ENCODE measurements around the gene AUTS2.

AUTS2 gene

DNA sequence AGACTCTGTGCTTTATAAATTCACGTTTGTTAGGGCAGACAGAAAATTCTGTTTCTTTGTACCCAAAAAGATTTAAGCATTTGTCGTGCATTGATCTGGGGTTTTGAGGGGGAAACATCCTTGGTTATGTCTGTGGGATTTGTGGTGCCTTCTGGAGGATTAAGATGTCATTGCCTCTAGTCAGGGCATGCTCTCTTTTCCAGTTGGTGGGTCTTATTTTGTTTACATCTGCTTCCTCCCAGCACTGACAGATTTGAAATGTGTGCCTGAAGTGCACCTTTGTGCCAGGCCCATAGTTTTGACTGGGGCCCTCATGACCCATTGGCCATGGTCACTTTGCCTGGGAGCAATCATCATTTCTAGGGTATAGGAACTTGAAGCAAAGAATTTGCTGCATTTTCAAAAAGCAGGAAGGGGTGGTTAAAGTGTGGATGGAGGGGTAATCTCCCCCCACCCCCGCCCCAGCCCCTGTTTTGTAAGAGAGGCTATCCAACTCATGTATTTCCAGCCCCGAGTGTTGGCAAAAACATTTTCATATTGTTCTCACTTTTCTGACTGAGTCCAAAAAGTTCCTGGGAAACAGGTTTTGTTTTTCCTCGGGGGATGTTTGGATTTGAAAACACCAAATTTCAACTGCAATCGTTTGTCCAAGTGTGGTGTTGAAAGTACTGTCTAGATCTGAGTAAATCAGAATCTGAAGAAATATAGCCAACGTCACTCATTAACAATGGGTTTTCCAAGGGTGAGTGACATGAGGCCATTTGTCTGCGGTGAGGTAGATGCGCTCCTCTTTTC is 1145.5 kb downstream of the AUTS2 start:
- DNase-seq (ENCODE audit: low read depth in 2 of 2), result no peak

DNA sequence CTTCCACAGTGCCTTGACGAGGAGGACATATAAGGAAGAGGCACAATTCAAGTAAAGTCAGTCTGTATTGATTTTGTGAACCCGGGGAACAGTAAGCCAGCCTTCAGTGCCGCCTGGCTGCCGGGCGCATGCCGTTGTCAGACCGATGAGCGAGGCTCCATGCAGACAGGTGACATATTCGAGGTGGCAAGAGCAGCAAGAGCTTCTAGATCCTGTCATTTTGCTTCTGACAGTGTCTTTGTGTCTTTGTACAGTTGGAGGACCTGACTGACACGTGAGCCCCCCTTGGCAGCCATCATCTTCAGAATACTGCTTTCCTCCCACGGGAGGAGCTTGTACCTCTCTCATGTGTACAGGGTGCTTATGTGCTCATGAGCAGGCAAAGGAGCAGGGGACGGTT is 1146.2 kb downstream of the AUTS2 start:
- no peak for DNase-seq (ENCODE audit: low read depth in 2 of 2)

DNA sequence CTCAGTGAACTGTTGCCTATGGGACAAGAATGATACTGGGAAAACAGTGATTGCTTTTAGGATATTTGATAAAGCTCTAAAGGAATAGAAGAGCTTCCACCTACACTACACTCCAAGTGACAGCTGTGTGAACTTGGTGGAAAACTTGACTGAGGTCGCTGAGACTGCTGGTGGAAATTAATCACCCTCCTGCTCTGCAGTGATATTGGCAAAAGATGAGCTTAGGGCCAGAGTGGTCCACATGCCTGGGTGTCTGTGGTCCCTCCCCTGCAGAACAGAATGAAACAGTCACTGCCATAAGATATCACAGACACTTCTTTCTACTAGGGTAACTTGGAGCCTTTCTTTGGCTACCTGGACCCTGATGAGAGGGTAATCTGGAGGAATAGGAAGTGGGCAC is 1151.6 kb downstream of the AUTS2 start:
- DNase-seq (ENCODE audit: low read depth in 2 of 2), result no peak

DNA sequence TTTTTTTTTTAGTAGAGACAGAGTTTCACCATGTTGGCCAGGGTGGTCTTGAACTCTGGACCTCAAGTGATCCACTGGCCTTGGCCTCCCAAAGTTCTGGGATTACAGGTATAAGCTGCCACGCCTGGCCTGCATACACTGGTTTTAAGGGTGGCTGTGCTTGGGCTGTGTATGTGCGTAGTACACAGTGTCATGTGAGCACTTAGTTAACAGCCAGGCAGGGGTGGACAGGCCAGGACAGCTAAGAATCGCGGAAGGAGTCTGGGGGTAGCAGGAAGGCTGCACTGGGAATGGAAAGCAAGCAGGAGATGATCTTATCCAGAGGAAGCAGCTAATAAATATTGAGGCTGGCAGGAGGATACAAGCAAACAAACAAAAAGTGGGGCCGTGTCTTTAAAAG is 1153.6 kb downstream of the AUTS2 start:
- no peak for DNase-seq (ENCODE audit: low read depth in 2 of 2)

DNA sequence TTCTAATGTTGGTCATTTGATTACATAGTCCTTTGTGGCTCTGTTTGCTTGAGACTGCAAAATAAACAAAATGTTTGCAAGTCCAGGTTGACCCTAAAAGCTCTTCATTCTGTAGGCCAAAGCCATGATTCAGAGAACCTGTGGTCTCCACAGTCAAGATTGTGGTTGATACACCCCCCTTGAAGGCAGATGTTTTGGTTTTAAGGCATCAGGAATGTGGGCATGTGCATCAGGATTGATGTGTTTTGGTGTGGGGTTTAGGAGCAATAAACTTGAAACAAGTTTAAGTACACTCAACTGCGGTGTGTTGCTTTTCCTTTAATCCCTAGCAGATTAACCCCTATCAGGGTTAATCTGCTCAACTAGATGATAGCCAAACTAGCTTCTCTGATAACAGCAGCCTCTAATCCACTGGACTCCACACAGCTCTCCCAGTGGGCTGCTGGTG is 1154.5 kb downstream of the AUTS2 start:
- no peak for DNase-seq (ENCODE audit: low read depth in 2 of 2)

DNA sequence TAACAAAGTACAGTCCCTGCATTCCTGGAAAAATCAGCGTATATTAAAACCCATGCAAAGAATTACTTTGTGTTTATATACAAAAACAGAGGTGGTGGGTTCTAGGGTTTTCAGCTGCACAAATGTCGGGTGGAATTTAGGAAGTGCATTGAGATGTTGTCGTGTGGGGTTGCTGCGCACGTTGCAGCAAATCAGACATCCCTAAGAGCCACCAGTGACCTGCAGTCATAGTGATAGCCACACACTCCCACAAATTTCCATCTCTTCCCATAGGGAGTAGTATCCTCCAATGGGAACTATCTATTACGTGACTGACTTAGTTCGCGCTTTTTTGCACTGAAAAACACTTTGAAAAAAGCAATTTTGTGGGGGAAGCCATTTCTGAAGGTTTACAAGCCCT is 1158.5 kb downstream of the AUTS2 start:
- DNase-seq (ENCODE audit: low read depth in 2 of 2), result no peak

DNA sequence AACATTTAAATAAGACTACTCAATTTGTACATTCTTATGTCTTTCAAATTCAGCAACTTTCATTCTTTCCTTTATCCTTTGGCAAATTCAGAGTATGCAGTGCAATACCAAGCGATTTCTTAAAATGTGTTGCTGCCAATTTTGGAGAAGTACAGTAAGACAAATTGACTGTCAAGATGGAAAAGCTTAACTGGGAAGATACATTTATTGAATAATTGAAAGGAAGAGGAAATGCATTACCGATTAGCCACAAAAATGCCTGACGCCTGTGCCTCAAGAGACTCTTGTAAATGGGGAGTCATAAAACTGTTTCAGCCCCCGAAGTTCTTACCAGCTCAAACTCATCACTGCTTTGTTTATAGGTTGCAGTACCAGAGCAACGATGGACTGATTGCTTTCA is 1160.4 kb downstream of the AUTS2 start:
- no peak for DNase-seq (ENCODE audit: low read depth in 2 of 2)

DNA sequence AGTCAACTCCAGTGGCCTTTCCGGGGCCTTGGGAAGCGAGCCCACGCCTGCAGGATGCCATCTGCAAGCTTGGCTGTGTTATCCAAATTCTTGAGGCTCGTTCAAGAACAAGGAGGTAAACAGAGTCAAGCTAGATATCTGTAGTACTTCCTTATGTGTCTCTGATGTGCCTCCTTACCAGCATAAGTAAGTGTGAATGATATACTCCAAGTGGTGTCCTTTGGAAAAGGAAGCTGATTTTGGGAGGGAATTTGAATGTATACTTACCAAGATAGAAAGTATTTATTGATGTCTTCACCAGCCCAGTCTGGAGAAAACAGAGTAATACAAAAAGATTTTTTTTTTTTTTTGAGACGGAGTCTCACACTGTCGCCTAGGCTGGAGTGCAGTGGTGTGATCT is 1161.4 kb downstream of the AUTS2 start:
- no peak for DNase-seq (ENCODE audit: low read depth in 2 of 2)

DNA sequence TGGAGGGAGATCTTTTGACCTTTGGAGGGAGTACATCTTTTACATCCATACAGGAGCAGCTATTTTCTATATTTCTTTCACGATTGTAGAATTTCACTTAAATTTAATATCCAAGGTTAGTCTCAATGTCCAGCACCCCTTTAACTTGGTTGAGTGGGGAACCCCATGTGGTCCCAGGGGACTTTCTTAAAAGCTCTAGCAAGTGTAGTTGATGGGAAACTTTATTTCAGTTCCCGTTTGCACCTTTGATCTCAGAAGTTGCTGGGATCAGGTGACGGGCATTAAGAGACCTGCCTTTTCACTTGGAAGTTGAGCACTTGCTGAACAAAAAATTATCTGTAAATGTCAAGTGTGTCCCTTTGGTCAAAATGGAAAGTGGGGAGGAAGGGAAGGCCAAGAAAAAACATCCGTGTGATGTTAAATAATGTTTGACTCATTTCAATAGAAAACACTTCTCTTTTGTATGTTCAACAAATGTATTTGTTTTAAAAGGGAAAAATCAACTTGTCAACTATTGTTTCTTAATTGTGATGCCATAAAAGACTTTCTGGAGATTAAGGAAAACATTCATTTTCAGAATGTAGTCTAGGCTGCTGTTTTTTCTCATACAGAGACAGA is 1163.5 kb downstream of the AUTS2 start:
- no peak for DNase-seq (ENCODE audit: low read depth in 2 of 2)

DNA sequence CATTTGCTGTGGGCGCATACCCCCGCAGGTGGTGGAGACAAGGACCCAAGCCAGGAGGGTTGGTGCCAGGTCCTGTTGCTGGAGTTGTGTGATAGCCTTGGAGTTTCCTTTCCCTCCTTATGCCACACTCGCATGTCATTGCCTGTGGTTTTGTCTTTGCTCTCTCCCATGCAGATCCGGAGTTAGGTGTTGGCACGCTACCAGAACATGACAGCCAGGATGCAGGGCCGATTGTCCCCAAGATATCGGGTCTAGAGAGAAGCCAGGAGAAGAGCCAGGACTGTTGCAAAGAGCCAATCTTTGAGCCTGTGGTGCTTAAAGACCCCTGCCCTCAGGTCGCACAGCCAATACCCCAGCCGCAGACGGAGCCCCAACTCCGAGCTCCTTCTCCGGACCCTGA is 1164.4 kb downstream of the AUTS2 start:
- no peak for DNase-seq (ENCODE audit: low read depth in 2 of 2)

DNA sequence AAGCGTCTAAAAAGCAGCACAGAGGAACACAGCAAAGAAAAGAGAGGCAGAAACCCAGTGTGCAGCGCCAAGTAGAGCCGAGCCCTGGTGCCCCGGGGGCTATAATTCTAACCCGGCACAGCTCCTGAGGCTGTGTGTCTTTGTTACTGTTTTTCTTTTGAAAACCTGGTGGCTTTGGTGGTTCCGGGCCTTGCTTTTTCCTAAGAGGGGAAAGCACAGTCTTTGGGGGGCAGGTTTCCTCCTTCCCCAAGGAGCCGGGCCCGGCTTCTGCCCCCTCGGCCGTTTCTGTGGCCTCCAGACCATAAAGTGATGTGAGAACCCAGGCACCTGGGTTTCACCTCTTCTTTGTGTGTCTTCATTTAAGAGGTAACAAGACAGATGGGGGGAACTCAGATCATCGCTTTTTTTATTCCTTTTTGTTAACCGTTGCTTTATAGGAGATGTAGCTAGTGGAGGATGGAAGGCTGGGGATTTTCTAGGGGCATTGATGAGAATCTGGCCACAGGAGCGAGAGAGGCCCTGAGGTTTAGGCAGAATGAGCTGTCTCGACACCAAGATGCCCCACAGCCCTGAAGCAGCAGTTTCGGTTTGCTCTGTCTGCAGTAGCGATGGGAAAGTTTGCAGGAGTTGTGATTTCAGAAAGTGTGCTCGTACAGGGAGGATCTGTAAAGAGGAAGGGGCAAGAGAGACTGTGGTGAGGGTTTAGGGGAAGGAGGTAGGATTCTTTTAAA is 1165.9 kb downstream of the AUTS2 start:
- no peak for DNase-seq (ENCODE audit: low read depth in 2 of 2)

DNA sequence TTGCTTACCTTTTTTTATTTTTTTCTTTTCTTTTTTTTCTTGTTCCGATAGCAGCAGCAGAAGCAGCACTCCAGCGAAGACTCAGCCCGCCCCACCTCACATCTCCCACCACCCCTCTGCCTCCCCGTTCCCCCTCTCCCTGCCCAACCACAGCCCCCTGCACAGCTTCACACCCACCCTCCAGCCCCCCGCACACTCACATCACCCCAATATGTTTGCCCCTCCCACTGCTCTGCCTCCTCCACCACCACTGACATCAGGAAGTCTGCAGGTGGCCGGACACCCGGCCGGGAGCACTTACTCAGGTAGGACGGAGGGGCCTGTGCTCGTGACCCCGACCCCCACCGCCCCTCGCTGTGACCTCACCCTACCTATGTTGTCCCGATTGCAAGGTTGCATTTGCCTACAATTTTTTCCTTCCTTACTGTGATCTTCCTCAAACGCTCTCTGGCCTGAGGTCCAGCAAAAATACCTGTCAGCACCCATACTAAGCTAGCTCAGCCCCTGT is 1166.5 kb downstream of the AUTS2 start:
- no peak for DNase-seq (ENCODE audit: low read depth in 2 of 2)

DNA sequence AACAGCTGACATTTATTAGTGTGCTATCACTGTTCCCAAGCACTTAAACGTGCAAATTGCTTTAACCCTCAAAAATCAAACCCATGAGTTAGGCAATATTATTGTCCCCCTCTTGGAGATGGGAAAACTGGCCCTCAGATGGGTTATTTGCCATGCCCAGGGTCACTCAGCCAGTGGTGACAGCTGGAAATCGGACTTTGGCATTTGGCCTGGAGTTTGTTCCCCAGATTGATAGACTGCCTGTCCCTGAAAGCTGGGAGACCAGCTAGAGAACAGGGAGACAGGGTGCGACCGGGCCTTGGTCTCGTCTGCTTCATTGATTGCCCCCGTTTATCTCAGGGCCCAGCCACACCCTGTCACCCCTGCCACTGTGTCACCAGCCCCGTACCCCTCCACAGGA is 1167.4 kb downstream of the AUTS2 start:
- no peak for DNase-seq (ENCODE audit: low read depth in 2 of 2)

DNA sequence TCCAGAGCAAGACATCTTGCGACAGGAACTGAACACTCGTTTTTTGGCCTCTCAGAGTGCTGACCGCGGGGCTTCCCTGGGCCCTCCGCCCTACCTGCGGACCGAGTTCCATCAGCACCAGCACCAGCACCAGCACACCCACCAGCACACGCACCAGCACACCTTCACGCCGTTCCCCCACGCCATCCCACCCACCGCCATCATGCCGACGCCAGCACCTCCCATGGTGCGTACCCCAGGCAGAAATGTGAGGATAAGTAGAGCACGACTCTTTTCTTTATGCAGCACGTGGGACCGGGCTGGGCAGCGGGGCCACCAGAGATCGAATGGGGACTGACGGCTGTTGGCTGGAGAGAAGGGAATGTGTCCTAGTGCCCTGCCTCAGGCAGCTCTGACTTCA is 1167.8 kb downstream of the AUTS2 start:
- DNase-seq (ENCODE audit: low read depth in 2 of 2), result no peak

DNA sequence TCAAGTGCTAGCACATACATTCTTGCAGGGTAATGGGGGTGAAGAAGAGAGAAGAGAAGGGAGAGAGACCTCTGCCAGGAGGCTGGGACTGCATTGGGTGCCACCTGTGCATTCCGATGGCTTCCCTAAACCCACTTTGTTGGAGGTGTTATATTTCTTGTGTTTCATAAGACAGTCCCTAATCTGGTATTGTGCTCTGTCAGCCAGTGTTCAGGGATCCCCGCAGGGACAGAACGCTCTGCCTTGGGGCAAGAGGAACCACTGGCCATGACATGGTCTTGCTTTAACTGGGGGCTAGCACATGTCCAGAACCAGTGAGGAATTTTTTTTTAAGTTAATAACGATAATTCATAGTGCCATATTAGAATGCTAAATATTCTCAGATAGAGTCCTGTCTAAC is 1168.4 kb downstream of the AUTS2 start:
- DNase-seq (ENCODE audit: low read depth in 2 of 2), result no peak

DNA sequence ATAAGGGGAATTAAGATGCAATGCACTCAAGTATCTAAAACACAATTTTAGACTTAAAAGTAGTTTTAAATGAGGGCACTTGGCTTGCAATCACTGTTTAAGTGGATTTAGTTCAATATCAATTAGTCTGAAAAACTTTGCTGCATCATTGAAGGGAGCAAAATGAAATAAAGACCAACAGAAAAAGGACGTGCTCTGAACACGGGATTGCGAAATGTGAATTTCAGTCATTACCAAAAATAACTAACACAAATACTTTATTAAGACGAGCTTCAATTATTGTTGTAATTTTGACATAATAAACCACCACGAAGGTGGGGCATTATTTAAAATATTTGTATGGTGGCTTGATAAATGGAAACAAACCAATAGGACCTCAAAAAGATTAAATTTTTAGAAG is 1171.9 kb downstream of the AUTS2 start:
- no peak for DNase-seq (ENCODE audit: low read depth in 2 of 2)

DNA sequence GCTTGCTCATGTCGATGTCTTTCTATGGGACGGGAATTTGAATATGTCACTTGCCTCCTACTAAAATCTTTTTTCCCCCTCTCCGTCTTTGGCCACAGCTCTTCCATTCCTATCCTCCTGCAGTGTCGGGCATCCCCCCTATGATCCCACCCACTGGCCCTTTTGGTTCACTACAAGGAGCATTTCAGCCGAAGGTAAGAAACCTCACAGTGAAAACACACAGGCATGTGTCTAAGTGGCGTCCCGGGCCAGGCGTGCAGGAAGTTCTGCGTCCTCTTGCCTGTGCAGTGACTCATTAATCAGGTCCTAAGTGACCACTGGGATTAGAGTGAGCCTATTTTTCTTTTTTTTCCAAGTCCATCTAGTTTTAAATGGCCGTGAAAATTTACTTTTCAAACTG is 1173.2 kb downstream of the AUTS2 start:
- DNase-seq (ENCODE audit: low read depth in 2 of 2), result no peak

DNA sequence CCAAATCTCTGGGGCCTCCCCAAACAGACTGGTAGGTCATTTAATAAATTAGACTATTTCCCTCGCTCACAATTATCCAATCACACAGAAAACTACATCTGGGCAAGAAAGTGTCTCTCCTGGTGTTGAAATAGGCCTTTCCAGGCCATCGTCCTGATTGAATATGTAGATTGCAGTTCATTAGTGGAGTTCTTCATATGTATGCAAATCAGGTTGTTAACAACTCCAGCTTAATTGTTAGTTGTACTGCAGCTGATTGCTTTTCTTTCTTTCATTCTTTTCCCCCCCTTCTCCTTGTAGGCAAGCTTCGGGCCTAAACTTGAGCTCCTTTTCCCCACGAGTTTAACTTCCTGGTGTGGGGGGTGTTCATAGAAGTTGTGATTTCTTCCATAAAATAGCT is 1174.6 kb downstream of the AUTS2 start:
- DNase-seq (ENCODE audit: low read depth in 2 of 2), result no peak

DNA sequence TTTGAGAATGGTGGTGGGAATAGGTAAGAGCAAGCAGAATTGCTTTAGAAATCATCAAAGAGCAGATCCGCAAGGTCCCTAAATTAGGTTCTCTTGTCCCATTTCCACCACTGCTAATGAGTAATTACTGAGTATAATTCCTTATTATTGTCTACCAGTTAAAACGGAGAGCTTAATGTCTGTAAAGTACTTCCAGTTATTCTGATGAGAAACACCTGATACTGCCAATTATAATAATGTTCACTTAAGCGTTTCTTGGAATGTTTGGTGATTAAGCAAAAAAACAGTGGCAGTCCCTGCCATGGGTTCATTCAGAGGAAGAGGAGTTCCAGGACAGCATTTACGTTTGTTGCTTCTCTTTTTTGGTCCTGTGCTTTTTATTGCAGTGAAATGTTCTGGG is 1175.1 kb downstream of the AUTS2 start:
- DNase-seq (ENCODE audit: low read depth in 2 of 2), result no peak

DNA sequence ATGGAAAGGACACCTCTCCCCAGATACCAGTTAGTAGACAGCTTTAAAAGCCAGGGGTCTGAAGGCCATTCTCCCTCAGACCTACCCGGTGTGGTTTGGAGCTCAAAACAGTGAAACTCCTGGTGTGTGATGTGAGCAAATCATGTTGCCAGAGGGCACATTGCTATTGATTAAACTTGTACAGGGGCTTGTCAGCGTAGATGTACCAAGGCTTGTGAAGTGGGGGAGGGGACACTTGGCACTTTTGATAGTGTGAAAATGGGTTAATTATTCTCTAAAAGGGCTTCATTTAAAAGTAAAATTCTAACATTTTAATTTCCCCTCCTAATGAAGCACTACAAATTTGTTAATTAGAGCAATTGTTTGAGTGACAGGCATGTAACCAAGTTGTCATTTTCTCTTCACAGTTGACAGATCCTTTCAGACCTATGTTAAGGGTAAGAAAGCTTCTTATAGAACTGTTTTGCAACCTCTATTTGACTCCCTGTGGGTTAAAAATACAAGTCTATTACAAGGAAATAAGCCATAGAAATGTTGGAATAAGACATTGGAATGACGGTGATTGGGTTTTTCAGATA is 1176.8 kb downstream of the AUTS2 start:
- DNase-seq (ENCODE audit: low read depth in 2 of 2), result no peak

DNA sequence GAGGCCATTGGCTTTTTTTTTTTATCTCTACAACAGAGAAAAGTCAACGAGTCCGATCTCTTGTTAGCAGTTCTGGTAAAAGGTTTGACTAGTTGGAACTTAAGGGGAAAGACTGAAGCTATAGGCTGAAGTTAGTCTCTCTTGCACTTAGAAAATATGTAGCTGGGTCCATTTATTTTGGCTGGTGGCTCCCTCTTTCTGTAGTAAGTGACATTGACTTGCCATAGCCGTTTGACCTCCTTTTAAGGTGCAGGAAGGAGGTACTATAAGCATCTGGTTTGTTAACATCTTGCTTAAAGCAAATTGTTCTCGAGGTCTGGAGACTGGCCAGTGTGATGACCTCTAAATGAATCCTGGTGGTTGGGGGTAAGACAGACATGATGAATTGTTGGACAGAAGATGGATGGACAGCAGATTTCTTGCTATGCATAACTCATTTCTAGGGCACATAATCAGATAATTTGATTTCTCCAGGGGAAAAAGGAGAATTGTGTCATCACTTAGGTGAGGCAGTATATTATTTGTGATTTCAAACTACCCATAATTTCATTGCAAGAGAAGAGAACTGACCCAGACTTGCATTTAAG is 1177.4 kb downstream of the AUTS2 start:
- no peak for DNase-seq (ENCODE audit: low read depth in 2 of 2)

DNA sequence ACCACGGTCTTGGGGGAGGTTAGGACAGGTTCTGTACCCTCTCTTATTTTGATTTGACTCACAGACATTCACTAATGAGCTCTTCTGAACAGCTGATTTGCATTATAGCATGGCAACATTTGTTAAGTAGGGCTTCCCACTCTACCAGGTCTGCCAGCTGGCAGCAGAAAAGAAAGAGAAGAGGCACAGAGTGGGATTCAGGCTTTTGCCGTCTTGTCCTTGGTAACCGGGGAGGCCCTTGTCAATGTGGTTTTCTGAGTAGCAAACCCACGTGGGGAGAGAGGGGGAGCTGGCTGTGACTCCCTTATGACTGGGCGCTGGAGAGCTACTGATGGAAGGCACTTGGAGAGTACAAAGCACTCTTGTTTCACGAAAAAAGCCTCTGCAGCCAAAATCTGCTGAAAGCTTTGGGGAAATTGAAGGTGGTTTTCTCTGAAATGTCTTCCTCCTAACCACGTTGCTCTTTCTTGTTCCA is 1178.4 kb downstream of the AUTS2 start:
- DNase-seq (ENCODE audit: low read depth in 2 of 2), result no peak
